GM06990 (cell line): ENCODE data around the gene VAV3.

Experiments
- DNase-seq: peaks from one replicate; pipeline ENCODE4 v3.0.0-alpha.2; 2011; ENCODE audit not compliant: insufficient read length; ENCODE audit errors: extremely low read depth
- H3K27me3 ChIP-seq: replicated peaks from 2 replicates; pipeline ENCODE4 v1.6.0; 2011; ENCODE audit warnings: low read length; ENCODE audit not compliant: control insufficient read depth, insufficient read depth
- H3K36me3 ChIP-seq: 2 replicates; pipeline ENCODE4 v1.5.1; 2011; ENCODE audit warnings: low read length; ENCODE audit not compliant: control insufficient read depth, insufficient read depth
- H3K4me3 ChIP-seq: replicated peaks from 2 replicates; pipeline ENCODE4 v1.5.1; 2011; ENCODE audit warnings: low read depth, mild to moderate bottlenecking, control low read depth, low read length
- TF ChIP-seq, protein P1 (sequence below): IDR thresholded peaks from 2 replicates; pipeline ENCODE4 v1.5.1; 2011; ENCODE audit warnings: low read length, control low read depth, mild to moderate bottlenecking, inconsistent platforms; ENCODE audit not compliant: insufficient read depth, poor library complexity, severe bottlenecking

VAV3 gene, protein sequence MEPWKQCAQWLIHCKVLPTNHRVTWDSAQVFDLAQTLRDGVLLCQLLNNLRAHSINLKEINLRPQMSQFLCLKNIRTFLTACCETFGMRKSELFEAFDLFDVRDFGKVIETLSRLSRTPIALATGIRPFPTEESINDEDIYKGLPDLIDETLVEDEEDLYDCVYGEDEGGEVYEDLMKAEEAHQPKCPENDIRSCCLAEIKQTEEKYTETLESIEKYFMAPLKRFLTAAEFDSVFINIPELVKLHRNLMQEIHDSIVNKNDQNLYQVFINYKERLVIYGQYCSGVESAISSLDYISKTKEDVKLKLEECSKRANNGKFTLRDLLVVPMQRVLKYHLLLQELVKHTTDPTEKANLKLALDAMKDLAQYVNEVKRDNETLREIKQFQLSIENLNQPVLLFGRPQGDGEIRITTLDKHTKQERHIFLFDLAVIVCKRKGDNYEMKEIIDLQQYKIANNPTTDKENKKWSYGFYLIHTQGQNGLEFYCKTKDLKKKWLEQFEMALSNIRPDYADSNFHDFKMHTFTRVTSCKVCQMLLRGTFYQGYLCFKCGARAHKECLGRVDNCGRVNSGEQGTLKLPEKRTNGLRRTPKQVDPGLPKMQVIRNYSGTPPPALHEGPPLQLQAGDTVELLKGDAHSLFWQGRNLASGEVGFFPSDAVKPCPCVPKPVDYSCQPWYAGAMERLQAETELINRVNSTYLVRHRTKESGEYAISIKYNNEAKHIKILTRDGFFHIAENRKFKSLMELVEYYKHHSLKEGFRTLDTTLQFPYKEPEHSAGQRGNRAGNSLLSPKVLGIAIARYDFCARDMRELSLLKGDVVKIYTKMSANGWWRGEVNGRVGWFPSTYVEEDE

GRCh38 chr1:107965110-107965991 lies at the start of gene VAV3:
Gene VAV3 (minus strand): TSS chr1:107965180. CDS start chr1:107964869, 311 bp downstream.
- no peaks in the 10 kb centered on the region; the same call in none of the 2 replicates for H3K27me3 ChIP-seq
- H3K36me3 ChIP-seq, result no peaks in the 10 kb centered on the region
- DNase-seq, result peak; percentile 73
- peak within 1 kb of the TSS; percentile 67 for H3K4me3 ChIP-seq
- TF ChIP-seq, protein P1, sequence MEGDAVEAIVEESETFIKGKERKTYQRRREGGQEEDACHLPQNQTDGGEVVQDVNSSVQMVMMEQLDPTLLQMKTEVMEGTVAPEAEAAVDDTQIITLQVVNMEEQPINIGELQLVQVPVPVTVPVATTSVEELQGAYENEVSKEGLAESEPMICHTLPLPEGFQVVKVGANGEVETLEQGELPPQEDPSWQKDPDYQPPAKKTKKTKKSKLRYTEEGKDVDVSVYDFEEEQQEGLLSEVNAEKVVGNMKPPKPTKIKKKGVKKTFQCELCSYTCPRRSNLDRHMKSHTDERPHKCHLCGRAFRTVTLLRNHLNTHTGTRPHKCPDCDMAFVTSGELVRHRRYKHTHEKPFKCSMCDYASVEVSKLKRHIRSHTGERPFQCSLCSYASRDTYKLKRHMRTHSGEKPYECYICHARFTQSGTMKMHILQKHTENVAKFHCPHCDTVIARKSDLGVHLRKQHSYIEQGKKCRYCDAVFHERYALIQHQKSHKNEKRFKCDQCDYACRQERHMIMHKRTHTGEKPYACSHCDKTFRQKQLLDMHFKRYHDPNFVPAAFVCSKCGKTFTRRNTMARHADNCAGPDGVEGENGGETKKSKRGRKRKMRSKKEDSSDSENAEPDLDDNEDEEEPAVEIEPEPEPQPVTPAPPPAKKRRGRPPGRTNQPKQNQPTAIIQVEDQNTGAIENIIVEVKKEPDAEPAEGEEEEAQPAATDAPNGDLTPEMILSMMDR, result peak; percentile 12

DNA sequence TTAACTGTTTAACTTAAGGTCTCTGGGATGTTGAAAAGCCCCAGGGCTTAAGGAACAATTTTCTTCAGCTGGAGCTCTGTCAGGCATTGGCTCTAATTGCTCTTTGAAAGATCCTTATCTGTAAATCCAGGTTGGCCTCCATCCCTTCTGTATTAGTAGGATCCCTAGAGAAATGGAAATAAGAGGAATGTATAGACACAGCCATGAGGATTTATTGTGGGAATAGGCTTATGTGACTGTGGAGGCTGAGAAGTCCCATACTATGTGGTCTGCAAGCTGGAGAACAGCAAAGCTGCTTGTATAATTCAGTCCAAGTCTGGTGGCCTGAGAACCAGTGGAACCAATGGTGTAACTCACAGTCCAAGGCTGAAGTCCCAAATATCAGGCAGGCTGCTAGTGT lies 47.6 kb upstream of the VAV3 start:
- H3K27me3 ChIP-seq, result no peaks in the 10 kb centered on the region; the same call in 1 of the 2 replicates
- TF ChIP-seq, protein P1, result no peak
- no peak for DNase-seq

DNA sequence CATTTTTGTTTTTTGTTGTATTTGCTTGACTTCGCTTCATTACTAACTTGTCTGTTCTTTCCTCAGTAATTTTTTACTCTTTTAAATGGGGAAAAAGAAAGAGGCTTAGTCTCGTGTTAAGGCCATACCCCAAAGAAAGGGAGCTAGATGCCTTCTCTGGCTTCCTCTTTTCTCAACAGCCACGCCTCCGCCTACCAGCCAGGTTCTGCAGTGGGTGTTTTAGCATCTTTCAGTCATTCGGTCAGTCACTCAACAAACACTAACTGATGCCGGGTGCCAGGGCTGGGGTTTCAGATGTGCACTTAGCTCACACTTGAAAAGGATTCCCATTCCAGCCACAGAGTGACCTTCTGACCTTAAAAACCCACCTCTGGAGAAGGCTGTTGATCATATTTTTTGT lies 46.3 kb upstream of the VAV3 start:
- H3K4me3 ChIP-seq, result no peak overlapping the region
- H3K36me3 ChIP-seq, result no peaks in the 10 kb centered on the region
- TF ChIP-seq, protein P1, result no peak
- no peak for DNase-seq
- no peaks in the 10 kb centered on the region; the same call in 1 of the 2 replicates for H3K27me3 ChIP-seq

More for the DNA sequence above, 47.6 kb upstream of the VAV3 start:
- no peak overlapping the region for H3K4me3 ChIP-seq
- no peaks in the 10 kb centered on the region for H3K36me3 ChIP-seq

DNA sequence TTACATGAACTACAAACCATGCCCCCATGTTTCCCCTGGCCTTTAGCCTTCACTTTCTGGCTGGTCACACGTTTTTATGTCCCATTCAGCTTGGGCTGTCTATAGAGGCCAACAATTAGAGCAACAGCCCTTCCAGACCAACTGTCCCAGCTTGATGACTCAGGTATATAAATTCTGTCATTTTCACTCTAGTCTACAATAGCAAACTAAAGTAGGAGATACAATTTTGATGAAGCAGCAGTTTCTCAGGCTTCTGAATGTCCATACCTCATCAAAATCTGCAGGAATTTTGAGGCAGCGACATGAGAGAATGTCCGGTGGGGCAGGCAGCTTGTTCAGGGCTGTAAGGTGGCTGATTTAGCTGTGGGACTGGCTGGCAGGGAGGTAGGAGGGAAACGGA lies 45.6 kb upstream of the VAV3 start:
- no peaks in the 10 kb centered on the region for H3K36me3 ChIP-seq
- no peak for DNase-seq
- TF ChIP-seq, protein P1, result no peak
- no peaks in the 10 kb centered on the region; the same call in 1 of the 2 replicates for H3K27me3 ChIP-seq
- no peak overlapping the region for H3K4me3 ChIP-seq

- H3K36me3 ChIP-seq, result no peaks in the 10 kb centered on the region
- DNase-seq, result no peak
- TF ChIP-seq, protein P1, result no peak
- H3K27me3 ChIP-seq, result no peaks in the 10 kb centered on the region; the same call in 1 of the 2 replicates
- H3K4me3 ChIP-seq, result no peak overlapping the region
Measured at GRCh38 chr1:108009603-108010195, 44.7 kb upstream of the VAV3 start.
